Ramos (cell line): Measurements from ENCODE around the gene RNU6-7.

Experiments used
- in situ Hi-C: fragments of 300-500 bp; cut with MboI; formaldehyde crosslinking; loops from one replicate; pipeline ENCODE4 v1.14.3; 2022; ENCODE audit warnings: low sequenced_read_pairs; ENCODE audit not compliant: unreplicated experiment

Gene RNU6-7

DNA sequence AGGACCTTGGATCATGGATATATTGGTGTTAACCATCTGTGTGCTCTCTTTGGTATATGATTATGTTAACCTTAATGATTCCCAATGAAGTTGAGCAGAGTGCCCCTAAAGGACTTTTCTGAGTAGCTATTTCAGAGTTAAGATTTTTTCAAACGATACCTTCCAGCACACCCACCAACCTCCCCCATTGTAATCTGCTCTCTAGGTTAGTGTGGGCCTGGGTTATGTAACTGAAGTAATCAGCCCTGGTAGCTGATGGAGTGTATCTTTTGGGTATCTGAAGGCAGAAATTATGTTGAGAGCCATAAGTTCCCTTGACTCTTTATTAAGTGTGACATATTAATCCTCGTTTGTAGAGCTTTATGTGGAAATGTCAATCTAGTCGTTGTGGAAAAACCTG is 48.8 kb downstream of the RNU6-7 start:
- in situ Hi-C loops = loop anchor here (5.0 to 10.0 kb wide), 3 partner anchors 183 to 736 kb away; no protein-coding TSS in a partner anchor

DNA sequence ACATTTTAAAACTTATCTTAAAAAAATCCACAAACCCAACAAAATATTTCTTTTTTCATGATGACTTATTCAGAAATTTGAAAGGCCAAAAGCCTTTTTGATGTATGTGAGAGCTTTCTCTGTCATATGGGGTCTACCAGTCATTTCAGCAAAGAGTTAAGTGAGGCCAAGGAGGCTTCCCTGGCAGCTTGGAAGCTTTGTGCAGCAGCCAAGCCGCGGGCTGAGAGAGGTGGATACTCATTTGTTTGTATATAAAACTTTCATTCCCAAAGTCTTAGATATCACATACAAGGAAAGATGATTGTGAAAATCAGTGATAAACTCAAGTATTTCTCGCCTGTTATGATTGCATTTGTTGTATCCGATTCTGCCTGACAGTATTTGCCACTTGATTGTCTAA is 49.7 kb downstream of the RNU6-7 start:
- in situ Hi-C loops = loop anchor here (5.0 to 10.0 kb wide), 3 partner anchors 184 to 737 kb away; no protein-coding TSS in a partner anchor
